NCI-H226 (cell line): ENCODE results near the gene UBR1.
"Not testable (repeated sequence)": the region's sequence is repeated elsewhere in the genome, so short reads cannot be mapped to it uniquely, and the experiment has no call there.

Source experiments
- DNase-seq: peaks from one replicate; pipeline ENCODE4 v3.0.0-alpha.2; 2015

UBR1 gene

DNA sequence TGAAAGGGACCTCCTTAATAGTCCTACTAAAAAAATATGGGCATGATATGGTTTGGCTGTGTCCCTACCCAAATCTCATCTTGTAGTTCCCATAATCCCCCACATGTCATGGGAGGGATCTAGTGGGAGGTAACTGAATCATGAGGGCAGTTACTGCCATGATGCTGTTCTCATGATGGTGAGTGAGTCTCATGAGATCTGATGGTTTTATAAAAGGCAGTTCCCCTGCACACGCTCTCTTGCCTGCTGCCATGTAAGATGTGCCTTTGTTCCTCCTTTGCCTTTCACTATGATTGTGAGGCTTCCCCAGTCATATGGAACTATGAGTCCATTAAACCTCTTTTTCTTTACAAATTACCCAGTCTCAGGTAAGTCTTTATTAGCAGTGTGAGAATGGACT, 211.9 kb downstream of the UBR1 start:
- DNase-seq: not testable (repeated sequence)
